Kidney capillary endothelial cell (primary cell): ENCODE results near the gene DIS3L2.
"Not testable (repeated sequence)": the region's sequence is repeated elsewhere in the genome, so short reads cannot be mapped to it uniquely, and the experiment has no call there.

ENCODE experiments used
- DNase-seq: peaks from one replicate; pipeline ENCODE4 v3.0.0-alpha.2; 2018; ENCODE audit warnings: low spot score

The DIS3L2 gene

DNA sequence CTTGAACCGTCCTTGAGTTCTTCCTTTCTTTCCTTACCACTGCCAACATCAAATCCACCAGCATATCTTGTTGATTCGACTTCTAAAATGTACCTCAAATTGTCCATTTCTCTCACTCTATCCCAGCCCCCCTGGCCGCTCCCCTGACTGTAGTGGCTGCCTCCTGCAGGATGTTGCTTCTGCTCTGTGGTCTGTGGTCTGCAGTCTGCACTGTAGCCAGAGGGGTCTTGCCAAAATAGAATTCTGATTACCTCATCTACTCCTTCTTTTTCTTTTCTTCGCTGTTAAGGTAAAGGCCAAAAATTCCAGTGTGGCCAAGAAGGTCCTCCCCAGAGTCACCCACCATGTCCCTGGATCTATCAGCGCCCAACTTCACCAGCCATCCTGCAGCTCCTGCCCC lies 337.6 kb downstream of the DIS3L2 start:
- no peak for DNase-seq

DNA sequence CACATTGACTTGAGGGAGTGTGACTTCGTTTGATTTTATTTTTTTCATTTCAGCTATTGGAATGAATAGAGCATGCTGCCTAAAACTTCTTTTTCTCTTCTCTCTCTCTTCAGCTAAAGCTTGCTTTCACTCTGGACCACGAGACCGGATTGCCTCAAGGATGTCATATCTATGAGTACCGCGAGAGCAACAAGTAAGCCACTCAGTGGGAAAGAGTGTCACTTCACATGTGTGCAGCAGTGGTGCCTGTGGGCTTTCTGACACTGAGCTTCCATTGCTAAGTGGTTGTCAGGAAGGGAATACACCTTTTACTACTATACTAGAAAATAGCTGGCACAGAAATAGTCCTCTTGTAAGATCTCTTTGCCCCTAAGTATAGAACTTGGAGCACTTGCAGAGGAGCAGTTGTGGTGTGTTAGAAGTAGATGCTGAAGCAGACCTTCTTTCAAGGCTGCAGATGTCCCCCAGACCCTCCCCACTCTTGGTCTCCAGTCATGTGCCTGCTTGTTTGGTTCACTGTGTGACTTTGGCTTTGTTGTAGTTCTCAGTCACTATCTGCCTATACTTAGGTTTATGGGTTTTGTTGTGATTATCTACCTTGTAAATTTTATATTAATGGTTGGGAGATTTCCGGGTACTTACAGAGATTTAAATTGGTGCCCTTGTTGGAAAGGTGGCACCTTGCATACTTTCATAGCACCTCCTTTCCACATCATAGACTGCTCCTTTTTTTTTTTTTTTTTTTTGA lies 338.6 kb downstream of the DIS3L2 start:
- no peak for DNase-seq

DNA sequence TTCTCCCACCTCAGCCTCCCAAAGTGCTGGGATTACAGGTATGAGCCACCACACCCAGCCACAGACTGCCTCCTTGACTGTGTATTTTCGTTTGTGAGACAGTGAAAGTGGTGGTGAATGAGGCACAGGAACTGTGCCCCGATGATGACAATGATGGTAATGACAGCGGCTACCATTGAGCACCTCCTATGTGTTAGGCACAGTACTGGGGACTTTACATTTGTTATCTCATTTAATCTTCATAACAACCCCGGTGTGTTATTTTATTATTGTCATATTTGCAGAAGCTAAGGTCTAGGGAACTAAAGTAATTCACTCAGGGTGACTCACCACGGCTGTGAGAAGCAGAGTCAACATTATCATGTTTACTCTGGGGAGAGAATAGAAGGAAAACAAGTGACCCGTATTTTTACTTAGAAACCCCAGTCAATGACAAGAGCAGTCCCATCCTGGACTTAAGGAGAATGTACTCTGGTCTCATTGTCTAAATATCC lies 339.4 kb downstream of the DIS3L2 start:
- peak; percentile 18 for DNase-seq

- DNase-seq: no peak
Observed at GRCh38 chr2:232304236-232304635, 342.7 kb downstream of the DIS3L2 start.

GRCh38 chr2:232306741-232307305 lies 345.3 kb downstream of the DIS3L2 start:
- DNase-seq: no peak

GRCh38 chr2:232307854-232308253 lies 346.3 kb downstream of the DIS3L2 start:
- no peak for DNase-seq

DNA sequence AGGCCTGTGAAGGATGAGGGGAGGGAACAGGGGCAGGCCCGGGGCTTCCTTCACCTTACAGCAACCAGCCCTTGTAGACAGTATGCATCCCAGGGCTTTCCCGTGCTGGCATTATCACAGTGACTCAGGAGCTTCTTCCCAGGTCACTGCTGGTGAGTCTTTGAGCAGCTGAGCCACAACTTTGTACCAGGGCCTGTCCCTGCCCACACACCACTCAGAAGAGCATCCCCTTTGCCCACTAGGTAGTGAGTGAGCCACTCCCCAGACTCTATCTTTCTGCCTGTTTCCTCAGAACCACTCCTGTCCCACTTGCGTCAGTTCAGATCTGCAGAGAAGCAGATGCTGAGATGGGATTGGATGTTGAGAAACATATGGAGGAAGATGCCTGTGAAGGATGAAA lies 347.5 kb downstream of the DIS3L2 start:
- DNase-seq: no peak

DNA sequence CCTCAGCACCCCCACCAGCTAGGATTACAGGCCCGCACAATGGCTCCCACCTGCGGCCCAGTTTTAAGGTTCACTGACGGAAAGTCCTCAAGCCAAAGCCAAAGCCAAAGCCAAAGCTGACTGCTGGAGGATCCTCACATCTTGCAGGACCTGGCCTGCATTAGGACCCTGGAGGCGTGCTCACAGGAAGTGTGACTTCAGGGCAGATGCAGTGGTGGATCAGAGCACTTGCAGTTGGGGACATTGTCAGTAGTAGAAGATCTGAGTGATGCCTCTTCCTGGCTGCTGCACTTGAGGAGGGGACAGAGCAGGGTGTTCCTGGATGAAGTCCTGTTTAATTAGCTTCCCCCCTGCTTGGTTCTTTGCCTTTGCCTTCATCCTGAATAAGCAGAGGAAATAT lies 348.1 kb downstream of the DIS3L2 start:
- DNase-seq: peak; percentile 16

DNA sequence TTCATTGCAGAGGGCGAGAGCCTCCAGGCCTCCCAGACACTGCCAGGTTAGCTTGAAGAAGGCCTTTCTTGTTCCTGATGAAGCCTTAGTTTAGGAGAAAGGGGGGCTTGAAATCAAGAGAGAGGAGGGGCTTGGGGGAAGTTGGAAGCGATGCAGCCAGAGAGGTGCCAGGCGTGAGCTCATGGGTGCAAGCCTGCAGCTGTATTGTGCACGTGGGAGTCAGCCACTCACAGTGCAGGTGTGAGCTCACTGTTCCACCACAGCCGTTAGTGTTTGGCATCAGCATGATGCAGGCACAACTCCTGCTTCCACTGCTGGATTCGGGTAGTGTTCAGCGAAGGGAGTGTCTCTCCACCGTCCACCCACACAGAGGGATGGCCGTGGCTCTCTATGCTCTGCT lies 348.6 kb downstream of the DIS3L2 start:
- DNase-seq: no peak

DNA sequence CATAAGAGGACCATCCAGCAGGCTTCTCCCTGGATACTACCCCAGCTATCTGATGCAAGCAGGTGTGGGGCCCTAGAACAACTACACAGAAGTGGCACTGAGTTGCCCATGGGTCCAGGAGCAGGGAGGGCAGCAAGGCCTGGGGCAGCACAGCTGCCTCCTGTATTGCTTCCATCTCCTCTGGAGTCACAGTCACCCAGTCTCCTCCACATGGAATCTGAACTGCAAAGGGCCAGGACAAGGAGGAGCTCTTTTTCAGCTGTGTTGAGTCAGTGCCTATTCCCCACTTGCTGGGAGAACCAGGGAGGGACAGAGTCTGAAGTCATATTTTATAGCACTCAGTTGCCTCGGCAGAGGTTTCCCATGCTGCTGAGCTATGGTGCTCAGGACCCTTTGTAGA lies 349.2 kb downstream of the DIS3L2 start:
- no peak for DNase-seq

- not testable (repeated sequence) for DNase-seq
Observed at GRCh38 chr2:232313645-232314044, 352.1 kb downstream of the DIS3L2 start.

GRCh38 chr2:232315049-232315922 lies 353.8 kb downstream of the DIS3L2 start:
- DNase-seq: peak; percentile 95

DNA sequence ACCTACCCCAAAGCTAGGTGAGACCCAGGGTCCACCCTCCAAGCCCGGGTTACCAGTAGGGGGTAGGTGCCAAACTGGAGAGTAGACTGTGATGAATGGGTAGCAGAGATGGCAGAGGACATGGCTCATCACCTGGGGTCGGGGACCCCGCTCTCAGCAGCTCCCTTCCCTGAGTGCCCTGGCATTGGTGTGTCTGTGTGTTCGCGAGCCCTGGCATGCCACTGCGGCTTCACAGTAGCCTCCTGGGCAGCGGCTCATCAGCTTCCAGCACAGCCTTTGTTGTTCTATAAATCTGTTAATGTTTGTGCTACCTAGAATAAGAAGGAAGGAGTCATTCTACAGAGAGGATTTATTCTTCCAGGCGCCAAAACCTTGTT lies 354.4 kb downstream of the DIS3L2 start:
- no peak for DNase-seq

- peak; percentile 75 for DNase-seq
Observed at GRCh38 chr2:232316461-232317330, 355.2 kb downstream of the DIS3L2 start.

- DNase-seq: no peak
Observed at GRCh38 chr2:232318169-232318855, 356.8 kb downstream of the DIS3L2 start.

GRCh38 chr2:232319067-232319802 lies 357.7 kb downstream of the DIS3L2 start:
- no peak for DNase-seq

GRCh38 chr2:232319803-232320442 lies 358.4 kb downstream of the DIS3L2 start:
- DNase-seq: no peak

DNA sequence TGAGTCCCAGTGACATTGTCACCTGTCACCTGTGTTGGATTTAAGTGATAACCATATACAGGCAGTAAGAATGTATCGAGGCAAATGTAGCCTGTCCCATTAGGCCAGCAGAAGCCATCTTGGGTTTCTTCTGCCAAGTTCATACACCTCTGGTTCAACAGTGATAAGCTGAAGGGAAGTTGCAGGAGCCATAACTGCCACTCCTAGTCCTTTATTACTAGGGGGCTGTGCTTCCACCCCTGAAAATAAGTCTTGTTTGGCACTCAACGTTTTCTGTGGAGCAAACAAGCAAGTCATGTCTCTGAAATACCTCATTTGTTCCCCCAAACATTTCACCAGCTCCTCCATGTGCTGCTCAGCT lies 358.9 kb downstream of the DIS3L2 start:
- DNase-seq: no peak

DNA sequence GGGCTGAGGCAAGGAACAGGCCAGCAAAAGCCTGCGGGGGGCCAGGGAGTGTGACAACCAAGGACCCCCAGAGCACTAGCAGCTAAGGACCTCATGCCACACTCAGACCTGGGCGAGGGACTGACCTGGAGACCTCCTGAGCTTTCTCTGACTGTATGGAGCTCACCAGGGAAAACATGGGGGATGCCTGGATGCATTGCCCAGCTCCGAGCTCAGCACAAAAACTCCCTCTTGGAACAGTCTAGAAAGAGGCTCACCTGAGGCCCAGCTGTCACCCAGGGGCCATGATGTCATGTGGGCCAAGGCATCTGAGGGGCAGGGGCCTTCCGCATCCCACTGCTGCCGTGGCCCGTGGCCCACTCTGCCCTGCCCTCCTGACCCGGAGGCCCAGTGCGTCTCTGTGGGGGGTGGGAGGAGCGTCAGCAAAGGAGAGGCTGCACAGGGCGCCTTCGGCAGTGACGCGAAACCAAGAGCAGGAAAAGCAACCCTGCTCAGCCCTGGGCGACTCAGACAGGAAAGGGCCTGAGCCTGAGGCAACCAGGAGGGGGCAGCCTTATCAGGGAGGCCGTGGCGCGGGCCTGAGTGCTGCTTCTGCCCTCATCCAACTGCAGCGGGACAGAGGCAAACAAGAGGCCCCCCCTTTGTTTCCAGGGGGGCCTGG lies 359.8 kb downstream of the DIS3L2 start:
- no peak for DNase-seq
